Retinal pigment epithelial cell (primary cell): ENCODE results near the gene PITPNC1.

Experiments used
- DNase-seq: peaks from one replicate; pipeline ENCODE4 v3.0.0-alpha.2; 2010; ENCODE audit warnings: low read depth
- H3K4me3 ChIP-seq: 2 replicates; pipeline ENCODE4 v1.5.1; 2011; ENCODE audit warnings: mild to moderate bottlenecking, low read length, control low read depth, moderate library complexity
- TF ChIP-seq, protein P1 (sequence below): conservative IDR thresholded peaks from 2 replicates; pipeline ENCODE4 v1.5.1; 2011; ENCODE audit warnings: low read depth, low read length, control low read depth, inconsistent platforms

PITPNC1 gene

DNA sequence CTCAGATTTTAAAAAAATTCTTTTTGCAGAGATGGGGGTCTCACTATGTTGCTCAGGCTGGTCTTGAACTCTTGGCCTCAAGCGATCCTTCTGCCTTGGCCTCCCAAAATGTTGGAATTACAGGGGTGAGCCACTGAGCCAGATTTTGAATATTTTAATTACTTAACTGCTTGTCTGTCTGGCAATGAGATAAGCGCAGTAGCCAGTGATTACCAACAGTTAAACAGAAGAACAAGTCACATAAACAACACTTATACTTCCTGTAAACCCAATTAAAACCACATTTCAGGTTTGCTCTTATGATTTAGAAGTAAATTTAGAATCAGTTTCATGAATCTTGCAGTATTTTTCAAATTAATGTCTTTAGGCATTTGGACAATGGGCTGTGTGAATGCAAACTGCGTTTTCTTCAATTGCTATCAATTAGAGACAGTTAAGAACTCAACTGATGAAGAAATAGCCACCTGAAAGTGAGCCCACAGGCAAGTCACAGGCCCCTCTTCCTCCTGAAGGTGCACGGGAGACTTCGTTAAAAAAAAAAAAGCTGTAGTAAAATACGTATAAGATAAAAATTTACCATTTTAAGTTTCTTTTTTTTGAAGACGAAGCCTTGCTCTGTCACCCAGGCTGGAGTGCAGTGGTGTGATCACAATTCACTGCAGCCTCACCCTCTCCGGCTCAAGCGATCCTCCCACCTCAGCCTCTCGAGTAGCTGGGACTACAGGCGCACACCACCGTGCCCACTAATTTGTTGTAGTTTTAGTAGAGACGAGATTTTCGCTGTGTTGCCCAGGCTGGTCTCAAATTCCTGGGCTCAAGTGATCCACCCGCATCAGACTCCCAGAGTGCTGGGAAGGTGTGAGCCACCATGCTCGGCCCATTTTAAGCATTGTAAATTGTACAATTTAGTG is 73.0 kb downstream of the PITPNC1 start:
- DNase-seq = no peak
- TF ChIP-seq, protein P1, sequence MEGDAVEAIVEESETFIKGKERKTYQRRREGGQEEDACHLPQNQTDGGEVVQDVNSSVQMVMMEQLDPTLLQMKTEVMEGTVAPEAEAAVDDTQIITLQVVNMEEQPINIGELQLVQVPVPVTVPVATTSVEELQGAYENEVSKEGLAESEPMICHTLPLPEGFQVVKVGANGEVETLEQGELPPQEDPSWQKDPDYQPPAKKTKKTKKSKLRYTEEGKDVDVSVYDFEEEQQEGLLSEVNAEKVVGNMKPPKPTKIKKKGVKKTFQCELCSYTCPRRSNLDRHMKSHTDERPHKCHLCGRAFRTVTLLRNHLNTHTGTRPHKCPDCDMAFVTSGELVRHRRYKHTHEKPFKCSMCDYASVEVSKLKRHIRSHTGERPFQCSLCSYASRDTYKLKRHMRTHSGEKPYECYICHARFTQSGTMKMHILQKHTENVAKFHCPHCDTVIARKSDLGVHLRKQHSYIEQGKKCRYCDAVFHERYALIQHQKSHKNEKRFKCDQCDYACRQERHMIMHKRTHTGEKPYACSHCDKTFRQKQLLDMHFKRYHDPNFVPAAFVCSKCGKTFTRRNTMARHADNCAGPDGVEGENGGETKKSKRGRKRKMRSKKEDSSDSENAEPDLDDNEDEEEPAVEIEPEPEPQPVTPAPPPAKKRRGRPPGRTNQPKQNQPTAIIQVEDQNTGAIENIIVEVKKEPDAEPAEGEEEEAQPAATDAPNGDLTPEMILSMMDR = no peak
- H3K4me3 ChIP-seq = no peak overlapping the region

DNA sequence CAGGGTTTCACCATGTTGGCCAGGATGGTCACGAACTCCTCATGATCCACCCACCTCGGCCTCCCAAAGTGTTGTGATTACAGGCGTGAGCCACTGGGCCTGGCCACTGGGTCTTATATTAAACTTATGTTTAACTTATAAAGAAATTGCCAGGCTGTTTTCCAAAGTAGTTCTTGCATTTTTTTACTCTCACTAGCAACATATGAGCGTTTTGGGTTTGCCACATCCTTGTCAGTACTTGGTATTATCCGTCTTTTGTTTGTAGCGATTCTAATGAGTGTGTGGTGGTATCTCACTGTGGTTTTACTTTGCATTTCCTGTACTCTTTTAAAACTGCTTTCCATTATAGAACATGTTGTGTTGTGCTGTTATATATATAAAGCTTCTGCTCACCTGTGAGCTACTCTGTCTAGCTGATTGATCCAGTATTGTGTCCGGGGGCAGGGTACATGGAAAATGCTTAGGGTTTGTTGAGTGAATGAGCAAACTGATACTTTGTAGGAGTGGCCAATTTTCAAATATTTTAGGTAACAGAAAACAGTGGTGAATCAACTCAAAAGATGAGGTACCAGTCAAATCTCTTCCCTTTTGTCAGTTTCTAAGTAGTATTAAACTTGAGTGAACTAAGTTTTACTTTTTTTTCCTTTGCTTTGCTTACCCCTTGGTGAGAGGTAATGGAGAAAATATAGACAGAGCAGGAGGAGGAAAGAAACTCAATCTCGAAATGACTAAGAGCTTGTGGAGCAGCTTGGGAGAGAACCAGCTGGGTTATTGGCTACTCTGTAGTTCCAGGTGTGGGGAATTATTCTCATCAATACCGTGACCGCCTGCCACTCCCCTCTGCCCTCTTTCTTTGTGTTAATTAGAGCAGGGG is 75.8 kb downstream of the PITPNC1 start:
- DNase-seq = no peak
- no peak overlapping the region for H3K4me3 ChIP-seq
- TF ChIP-seq, protein P1 = no peak

- no peak overlapping the region for H3K4me3 ChIP-seq
- TF ChIP-seq, protein P1 = no peak
- no peak for DNase-seq
Observed at GRCh38 chr17:67456103-67456502, 79.0 kb downstream of the PITPNC1 start.

DNA sequence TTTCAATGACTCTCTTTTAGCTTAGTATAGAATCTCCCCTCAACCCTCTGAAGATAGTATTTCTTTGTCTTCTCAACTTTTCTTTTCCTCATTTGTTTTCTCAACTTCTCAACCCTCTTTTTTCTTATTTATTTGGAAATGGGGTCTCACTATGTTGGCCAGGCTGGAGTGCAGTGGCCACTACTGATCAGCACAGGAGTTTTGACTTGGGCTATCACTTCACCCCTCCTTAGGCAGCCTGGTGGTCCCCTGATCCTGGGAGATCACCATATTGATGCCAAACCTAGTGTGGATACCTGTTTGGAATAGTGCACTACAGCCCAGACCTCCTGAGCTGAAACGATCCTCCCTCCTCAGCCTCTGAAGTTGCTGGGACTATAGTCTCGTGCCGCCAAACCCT is 79.8 kb downstream of the PITPNC1 start:
- H3K4me3 ChIP-seq = no peak overlapping the region
- TF ChIP-seq, protein P1 = no peak
- DNase-seq = no peak

DNA sequence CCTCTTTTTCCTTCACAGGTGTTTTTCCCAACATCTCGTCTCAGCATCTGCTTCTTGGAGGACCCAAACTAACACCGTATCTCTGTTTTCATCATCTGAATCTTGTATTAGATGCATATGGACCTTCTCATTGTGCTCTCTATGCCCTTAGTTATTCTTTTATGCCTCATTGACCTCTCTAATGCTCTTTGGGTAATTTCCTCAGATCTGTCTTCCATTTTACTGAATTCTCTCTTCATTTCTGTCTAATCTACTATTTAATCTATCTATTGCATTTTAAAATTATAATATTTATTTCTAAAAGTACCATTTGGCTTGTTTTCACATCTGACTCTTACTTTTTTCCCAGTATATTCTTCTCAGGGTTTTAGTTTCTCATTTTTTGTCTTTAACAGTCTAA is 81.1 kb downstream of the PITPNC1 start:
- DNase-seq = no peak
- no peak overlapping the region for H3K4me3 ChIP-seq
- TF ChIP-seq, protein P1 = no peak

GRCh38 chr17:67459985-67460384 is 82.9 kb downstream of the PITPNC1 start:
- TF ChIP-seq, protein P1 = no peak
- no peak for DNase-seq
- H3K4me3 ChIP-seq = no peak overlapping the region
